ENCODE results near the gene ZNF467.

ZNF467 gene

DNA sequence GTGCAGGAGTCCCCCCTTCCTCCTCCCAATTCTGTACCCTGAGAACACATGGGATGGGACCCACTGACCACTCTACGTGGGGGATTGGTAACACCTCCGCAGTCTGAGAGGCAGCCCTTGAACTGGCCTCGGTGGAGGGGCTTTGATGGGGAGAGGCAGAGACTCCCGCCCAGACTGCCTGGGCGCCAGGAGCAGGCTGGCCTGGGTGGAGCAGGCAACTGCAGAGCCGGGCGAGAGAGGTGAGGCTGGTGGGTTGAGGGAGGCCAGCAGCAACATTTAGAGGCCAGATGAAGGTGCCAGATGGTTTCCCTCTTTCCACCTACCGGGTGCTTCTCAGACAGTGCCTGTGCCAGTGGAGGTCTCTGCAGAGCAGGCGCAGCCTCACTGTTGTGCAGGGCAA, 30.7 kb upstream of the ZNF467 start:
- no peak for DNase-seq

- DNase-seq, result no peak
Observed at GRCh38 chr7:149803551-149804074, 30.2 kb upstream of the ZNF467 start.

DNA sequence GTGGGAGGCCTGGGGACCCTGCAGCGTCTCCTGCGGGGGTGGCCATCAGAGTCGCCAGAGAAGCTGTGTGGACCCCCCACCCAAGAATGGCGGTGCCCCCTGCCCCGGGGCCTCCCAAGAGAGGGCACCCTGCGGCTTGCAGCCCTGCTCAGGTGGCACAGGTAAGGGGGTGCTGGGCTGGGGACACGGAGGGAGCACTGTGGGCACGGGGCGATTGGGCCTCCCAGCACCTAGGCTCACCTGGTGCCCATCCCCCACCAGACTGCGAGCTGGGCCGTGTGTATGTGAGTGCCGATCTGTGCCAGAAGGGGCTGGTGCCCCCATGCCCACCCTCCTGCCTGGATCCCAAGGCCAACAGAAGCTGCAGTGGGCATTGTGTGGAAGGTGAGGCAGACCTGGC, 29.6 kb upstream of the ZNF467 start:
- DNase-seq, result no peak

DNA sequence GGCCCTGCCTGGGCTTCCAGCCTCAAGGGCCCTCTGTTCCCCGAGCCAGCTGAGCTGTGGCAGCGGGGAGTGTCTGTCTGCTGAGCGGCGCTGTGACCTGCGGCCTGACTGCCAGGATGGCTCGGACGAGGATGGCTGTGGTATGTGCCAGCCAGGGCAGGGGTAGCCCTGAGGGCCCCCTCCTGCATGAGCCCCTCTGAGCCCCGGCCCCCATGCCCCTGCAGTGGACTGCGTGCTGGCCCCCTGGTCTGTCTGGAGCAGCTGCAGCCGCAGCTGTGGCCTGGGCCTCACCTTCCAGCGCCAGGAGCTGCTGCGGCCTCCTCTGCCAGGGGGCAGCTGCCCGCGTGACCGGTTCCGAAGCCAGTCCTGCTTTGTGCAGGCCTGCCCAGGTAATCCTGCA, 28.4 kb upstream of the ZNF467 start:
- no peak for DNase-seq

- DNase-seq, result no peak
Observed at GRCh38 chr7:149801002-149801566, 27.7 kb upstream of the ZNF467 start.

- no peak for DNase-seq
Observed at GRCh38 chr7:149800169-149800555, 26.8 kb upstream of the ZNF467 start.

- DNase-seq, result peak; percentile 55
Observed at GRCh38 chr7:149799397-149800168, 26.2 kb upstream of the ZNF467 start.

DNA sequence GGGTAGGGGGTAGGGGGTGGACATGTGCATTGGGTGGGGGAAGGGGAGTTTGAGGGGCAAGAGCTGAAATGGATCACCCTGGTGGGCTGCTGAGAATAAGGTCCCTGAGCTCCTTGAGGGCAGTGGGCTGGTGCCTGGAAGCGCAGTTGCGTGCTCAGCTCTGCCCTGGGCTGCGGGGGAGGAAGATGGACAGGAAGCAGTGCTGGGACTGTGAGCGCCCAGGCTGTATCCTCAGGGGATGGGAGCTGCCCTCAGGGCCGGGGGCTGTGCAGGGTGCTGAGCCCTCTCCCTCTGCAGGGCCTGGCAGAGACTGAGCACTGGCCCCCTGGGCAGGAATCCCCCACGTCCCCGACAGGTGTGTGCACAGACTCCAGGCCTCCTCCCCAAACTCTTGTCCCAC, 24.4 kb upstream of the ZNF467 start:
- no peak for DNase-seq

GRCh38 chr7:149796287-149796860, 23.0 kb upstream of the ZNF467 start:
- no peak for DNase-seq

DNA sequence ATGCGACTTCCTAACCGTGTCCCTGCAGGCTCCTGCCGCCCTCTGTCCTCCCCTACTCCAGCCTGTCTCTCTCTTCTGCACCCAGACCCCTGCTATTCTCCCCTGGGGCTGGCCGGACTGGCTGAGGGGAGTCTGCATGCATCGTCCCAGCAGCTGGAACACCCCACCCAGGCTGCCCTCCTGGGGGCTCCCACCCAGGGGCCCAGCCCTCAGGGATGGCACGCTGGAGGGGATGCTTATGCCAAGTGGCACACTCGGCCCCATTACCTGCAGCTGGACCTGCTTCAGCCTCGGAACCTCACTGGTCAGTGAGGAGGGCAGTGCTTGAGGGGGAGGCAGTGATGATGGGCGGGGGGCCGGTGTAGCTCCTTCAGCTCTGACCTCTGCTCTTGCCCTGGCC, 21.7 kb upstream of the ZNF467 start:
- no peak for DNase-seq

DNA sequence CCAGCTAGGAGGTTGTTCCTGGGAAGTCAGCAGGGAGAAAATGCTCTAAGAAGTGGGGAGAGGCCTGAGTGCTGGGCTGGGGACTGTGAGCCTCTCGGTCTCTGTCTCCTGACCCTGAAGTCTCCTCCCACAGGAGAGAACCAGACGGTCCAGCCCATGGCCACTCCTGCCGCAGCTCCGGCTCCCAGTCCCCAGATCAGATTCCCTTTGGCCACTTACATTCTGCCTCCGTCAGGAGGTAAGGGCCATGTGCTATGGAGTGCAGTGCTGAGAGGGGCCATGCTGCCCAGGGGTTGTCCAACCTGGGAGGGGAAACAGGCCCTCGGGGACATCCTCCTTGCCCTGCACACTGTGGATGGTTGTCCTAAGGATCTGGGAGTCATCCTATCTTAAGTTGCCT, 21.3 kb upstream of the ZNF467 start:
- no peak for DNase-seq

GRCh38 chr7:149793261-149793660, 19.9 kb upstream of the ZNF467 start:
- DNase-seq, result no peak

DNA sequence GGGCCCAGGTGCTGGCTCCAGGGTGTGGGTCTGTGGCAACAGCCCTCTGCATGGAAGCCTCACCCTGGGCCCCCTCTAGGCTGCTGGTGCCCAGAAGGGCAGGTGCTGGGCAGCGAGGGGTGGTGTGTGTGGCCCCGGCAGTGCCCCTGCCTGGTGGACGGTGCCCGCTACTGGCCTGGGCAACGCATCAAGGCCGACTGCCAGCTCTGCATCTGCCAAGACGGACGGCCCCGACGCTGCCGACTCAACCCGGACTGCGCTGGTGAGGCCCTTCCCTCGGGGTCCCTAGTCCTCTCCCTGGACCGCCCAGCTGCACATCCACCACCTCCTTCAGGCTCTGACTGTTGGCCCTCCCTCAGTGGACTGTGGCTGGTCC, 18.8 kb upstream of the ZNF467 start:
- DNase-seq, result no peak

DNA sequence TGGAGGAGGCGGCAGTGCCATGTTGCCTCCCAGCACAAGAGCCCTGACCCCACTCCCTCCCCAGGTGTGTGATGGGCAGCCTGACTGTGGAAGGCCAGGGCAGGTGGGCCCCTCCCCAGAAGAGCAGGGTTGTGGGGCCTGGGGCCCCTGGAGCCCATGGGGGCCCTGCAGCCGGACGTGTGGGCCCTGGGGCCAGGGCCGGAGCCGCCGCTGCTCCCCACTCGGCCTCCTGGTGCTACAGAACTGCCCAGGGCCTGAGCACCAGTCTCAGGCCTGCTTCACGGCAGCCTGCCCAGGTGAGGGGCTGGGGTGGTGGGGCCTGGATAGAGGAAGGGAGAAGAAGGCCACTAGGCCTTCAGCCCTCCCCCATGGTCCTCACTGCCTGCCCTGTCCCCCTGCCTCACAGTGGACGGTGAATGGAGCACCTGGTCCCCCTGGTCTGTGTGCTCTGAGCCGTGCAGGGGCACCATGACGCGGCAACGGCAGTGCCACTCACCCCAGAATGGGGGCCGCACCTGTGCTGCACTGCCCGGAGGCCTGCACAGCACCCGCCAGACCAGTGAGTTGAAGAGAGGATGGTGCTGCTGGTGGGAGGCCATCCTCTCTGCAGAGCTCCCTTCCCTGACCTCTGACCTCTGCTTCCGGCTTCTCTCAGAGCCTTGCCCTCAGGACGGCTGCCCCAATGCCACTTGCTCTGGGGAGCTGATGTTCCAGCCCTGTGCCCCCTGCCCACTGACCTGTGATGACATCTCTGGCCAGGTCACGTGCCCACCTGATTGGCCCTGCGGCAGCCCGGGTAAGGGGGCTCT, 18.2 kb upstream of the ZNF467 start:
- DNase-seq, result no peak

DNA sequence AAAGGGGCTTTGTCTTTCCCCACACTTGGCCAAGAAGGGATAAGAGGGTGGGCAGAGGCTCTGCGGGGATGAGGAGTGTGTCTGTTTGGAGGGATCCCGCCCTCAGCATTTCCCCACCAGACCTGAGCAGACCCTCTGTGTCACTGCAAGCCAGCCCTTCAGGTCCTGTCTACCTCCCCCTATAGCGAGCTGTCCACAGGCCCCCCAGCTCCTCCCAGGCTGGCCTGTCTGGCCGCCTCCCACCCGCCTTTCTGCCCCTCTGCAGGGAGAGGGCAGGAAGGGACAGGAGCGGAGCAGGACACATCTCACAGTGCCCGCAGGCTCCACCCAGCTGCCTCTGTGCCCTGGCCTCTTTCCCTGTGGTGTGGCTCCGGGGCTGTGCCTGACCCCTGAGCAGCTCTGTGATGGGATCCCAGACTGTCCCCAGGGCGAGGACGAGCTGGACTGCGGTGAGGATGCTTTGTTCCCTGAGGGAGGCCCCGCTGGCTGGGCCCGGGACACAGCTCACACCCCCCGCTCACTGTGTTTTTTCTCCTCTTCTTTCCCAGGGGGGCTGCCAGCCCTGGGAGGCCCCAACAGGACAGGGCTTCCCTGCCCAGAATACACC, 17.5 kb upstream of the ZNF467 start:
- DNase-seq, result no peak

- peak; percentile 15 for DNase-seq
Observed at GRCh38 chr7:149790146-149790548, 16.8 kb upstream of the ZNF467 start.

DNA sequence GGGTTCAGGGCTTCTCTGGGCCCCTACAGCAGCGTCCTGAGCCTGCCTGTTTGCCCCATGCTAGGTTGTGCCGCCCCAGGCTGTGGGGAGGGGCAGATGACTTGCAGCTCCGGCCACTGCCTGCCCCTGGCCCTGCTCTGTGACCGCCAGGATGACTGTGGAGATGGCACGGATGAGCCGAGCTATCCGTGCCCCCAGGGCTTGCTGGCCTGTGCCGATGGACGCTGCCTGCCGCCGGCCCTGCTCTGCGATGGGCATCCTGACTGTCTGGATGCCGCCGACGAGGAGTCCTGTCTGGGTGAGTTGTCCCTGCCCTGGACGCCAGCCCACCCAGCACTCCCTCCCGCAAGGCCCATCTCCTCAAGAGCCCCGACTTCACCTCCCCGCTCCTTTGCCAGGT, 15.7 kb upstream of the ZNF467 start:
- no peak for DNase-seq

- DNase-seq, result no peak
Observed at GRCh38 chr7:149788300-149788851, 15.0 kb upstream of the ZNF467 start.

GRCh38 chr7:149787428-149788299, 14.3 kb upstream of the ZNF467 start:
- no peak for DNase-seq

GRCh38 chr7:149785983-149786382, 12.6 kb upstream of the ZNF467 start:
- no peak for DNase-seq

GRCh38 chr7:149785402-149785801, 12.0 kb upstream of the ZNF467 start:
- DNase-seq, result no peak

GRCh38 chr7:149784251-149784608, 10.8 kb upstream of the ZNF467 start:
- DNase-seq, result no peak

Data from activated naive CD4-positive, alpha-beta T cell treated with Interleukin-2 at 50 U/mL for 16 hours (primary cell).